GM18526 (cell line): ENCODE measurements around the gene TEX28.

ENCODE experiments used
- POLR2A ChIP-seq: IDR thresholded peaks from 3 replicates; pipeline ENCODE4 v1.6.1; 2011; ENCODE audit not compliant: insufficient read length; ENCODE audit errors: extremely low read depth

TEX28 gene

GRCh38 chrX:154294791-154295574 is at the start of gene TEX28:
Gene TEX28, minus strand, starts transcription at chrX:154295124. Its CDS starts 3,007 bp downstream, at chrX:154292117.
- TF ChIP-seq POLR2A: no peak

- no peak for TF ChIP-seq POLR2A
These were observed 39.6 kb upstream of the TEX28 start for GRCh38 chrX:154334496-154334895.

- no peak for TF ChIP-seq POLR2A
These were observed 38.9 kb upstream of the TEX28 start for GRCh38 chrX:154333837-154334271.

- no peak for TF ChIP-seq POLR2A
These were observed 38.2 kb upstream of the TEX28 start for GRCh38 chrX:154333116-154333515.

- TF ChIP-seq POLR2A: no peak
These were observed 37.6 kb upstream of the TEX28 start for GRCh38 chrX:154332561-154332960.

GRCh38 chrX:154329294-154329693 is 34.4 kb upstream of the TEX28 start:
- TF ChIP-seq POLR2A: no peak

- no peak for TF ChIP-seq POLR2A
These were observed 33.7 kb upstream of the TEX28 start for GRCh38 chrX:154328646-154329045.

- no peak for TF ChIP-seq POLR2A
These were observed 32.3 kb upstream of the TEX28 start for GRCh38 chrX:154327038-154327820.

GRCh38 chrX:154325541-154325940 is 30.6 kb upstream of the TEX28 start:
- no peak for TF ChIP-seq POLR2A

- no peak for TF ChIP-seq POLR2A
These were observed 28.6 kb upstream of the TEX28 start for GRCh38 chrX:154323537-154323936.

GRCh38 chrX:154322890-154323289 is 28.0 kb upstream of the TEX28 start:
- no peak for TF ChIP-seq POLR2A

GRCh38 chrX:154321594-154321993 is 26.7 kb upstream of the TEX28 start:
- no peak for TF ChIP-seq POLR2A

GRCh38 chrX:154321152-154321551 is 26.2 kb upstream of the TEX28 start:
- no peak for TF ChIP-seq POLR2A

- no peak for TF ChIP-seq POLR2A
These were observed 25.5 kb upstream of the TEX28 start for GRCh38 chrX:154320406-154320805.

GRCh38 chrX:154317391-154317995 is 22.6 kb upstream of the TEX28 start:
- no peak for TF ChIP-seq POLR2A

- TF ChIP-seq POLR2A: no peak
These were observed 20.5 kb upstream of the TEX28 start for GRCh38 chrX:154315416-154315815.

- TF ChIP-seq POLR2A: no peak
These were observed 18.2 kb upstream of the TEX28 start for GRCh38 chrX:154313147-154313546.

- no peak for TF ChIP-seq POLR2A
These were observed 17.2 kb upstream of the TEX28 start for GRCh38 chrX:154312116-154312515.
